ENCODE data around the gene DHRSX. TPM values are rescaled to one million over a fixed set of nuclear protein-coding genes. Genes with fewer than 3 reads are reported as not detected.
"Not testable (repeated sequence)": the region's sequence is repeated elsewhere in the genome, so short reads cannot be mapped to it uniquely, and the experiment has no call there.

DHRSX gene
- total RNA-seq, 2 donors from 2014 or later: 11.6 to 14.2 TPM

DNA sequence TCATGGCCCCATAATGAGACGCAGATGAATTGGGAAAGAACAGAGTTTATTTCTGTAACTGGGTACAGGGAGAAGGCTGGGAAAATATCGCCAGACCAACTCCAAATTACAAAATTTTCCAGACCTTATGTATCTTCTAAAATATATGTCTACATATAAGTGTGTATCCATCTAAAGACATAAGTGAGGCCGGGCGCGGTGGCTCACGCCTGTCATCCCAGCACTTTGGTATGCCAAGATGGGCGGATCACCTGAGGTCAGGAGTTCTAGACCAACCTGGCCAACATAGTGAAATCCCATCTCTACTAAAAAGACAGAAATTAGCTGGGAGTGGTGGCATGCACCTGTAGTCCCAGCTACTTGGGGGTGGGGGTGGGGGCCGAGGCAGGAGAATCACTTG lies 11.7 kb upstream of the DHRSX start:
- no peak for DNase-seq
- Mint-ChIP-seq H3K4me3 (no peak overlapping the region), H3K36me3 (ENCODE audit: low read depth) (no peaks in the 10 kb centered on the region), H3K27me3 (peaks cover 7% of the 10 kb centered on the region), H3K27ac (no peak overlapping the region), H3K4me1 (peaks cover 4% of the 10 kb centered on the region)
- no peak for ATAC-seq
- H3K9me3 ChIP-seq (ENCODE audit: control insufficient read depth, low read length, poor library complexity, severe bottlenecking): no peaks in the 10 kb centered on the region

DNA sequence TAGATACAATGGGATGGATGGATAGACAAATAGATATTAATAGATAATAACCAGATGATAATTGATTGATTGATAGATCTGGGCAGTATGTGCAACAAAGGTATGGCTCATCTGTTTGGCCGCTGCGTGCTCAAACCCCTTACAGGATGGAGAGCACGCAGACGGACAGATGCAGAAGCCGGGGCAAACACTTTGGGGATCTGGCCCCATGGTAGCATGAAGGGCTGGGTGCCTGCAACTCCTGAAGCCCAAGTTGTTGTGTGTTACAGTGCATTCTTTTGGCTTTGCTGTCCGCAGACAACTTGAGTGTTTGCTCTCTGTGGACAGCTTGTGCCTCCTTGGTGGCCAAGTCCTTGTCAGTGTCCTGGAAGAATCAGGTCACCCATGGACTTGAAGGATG lies 10.6 kb upstream of the DHRSX start:
- ATAC-seq (no peak), DNase-seq (no peak)
- H3K4me1 Mint-ChIP-seq: peaks cover 7% of the 10 kb centered on the region
- H3K36me3 Mint-ChIP-seq (ENCODE audit: low read depth): no peaks in the 10 kb centered on the region
- H3K27me3 Mint-ChIP-seq: peaks cover 7% of the 10 kb centered on the region
- H3K4me3 Mint-ChIP-seq: no peak overlapping the region
- no peaks in the 10 kb centered on the region for H3K9me3 ChIP-seq (ENCODE audit: control insufficient read depth, low read length, poor library complexity, severe bottlenecking)
- H3K27ac Mint-ChIP-seq: no peak overlapping the region

DNA sequence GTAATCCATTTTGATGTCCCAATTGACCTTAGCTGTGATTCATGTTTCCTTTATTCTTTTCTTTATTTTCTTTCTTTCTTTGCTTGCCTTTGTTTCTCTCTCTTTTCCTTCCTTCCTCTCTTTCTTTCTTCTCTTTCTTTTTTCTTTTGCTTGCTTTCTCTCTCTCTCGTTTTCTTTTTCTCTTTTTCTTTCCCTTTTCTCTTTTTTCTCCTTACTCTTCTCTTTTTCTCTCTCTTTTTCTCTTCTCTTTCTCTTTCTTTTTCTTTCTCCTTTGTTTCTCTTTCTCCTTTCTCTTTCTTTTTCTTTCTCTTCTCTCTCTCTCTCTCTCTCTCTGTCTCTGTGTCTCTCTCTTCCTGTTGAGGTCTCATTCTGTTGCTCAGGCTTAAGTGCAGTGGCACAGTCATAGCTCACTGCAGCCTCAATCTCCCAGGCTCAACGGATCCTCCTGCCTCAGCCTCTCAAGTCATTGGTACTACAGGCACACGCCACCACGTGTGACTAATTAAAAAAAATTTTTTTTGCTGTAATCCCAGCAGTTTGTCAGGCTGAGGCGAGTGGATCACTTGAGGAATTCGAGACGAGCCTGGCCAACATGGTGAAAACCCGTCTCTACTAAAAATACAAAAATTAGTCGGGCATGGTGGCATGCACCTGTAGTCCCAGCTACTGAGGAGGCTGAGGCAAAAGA lies 8.0 kb upstream of the DHRSX start:
- peaks cover 7% of the 10 kb centered on the region for H3K4me1 Mint-ChIP-seq
- H3K27me3 Mint-ChIP-seq: no peaks in the 10 kb centered on the region
- no peak for ATAC-seq
- H3K27ac Mint-ChIP-seq: no peak overlapping the region
- no peak for DNase-seq
- no peak overlapping the region for H3K4me3 Mint-ChIP-seq
- no peaks in the 10 kb centered on the region for H3K9me3 ChIP-seq (ENCODE audit: control insufficient read depth, low read length, poor library complexity, severe bottlenecking)
- H3K36me3 Mint-ChIP-seq (ENCODE audit: low read depth): no peaks in the 10 kb centered on the region

DNA sequence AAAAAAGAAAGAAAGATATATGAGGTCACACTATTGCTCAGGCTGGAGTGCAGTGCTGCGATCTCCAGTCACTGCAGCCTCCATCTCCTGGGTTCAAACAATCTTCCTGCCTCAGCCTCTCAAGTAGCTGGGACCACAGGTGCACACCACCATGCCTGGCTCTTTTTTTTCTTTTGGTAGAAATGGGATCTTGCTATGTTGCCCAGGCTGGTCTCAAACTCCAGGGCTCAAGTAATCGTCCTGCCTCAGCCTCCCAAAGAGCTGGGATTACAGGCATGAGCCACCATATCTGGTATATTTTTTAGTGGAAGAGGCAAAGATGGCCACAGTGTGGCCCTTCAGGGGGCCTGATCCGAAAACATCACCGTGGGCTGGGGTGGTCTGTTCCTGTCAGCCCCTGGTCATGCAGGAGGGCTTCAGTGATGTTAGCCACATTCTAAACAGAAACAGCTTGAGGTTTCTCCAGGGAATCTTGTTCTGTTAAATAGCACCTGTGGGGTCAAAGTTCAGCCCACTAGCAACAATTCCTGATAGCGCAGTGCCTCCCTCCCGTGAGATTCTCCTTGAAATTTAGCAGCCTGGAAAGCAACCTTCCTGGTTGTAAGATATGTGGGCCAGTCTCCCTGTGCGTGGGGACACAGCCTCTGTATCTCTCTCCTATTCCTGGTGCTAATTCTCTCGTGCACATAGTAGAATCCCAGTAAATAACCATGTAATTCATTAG lies 7.3 kb upstream of the DHRSX start:
- Mint-ChIP-seq H3K27me3 (no peaks in the 10 kb centered on the region), H3K4me3 (no peak overlapping the region)
- no peak for ATAC-seq

DNA sequence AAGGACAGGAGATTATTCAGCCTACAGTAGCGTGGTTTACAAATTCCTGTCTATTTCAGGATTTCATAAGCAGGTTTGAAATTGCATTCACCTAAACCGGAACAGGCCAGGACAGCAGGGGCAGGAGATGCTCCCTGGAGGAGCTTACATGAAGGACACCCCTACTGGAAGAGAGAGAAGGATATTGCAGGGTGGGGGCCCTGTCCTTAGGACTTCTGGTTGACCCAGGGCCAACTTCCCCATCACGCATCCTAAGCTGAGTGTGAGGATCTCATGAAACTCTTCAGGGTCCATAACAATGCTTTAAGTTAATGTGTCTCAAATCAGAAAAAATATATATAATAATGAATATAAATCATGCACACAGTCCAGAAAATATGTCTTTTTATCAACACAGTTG lies 6.4 kb upstream of the DHRSX start:
- no peaks in the 10 kb centered on the region for H3K9me3 ChIP-seq (ENCODE audit: control insufficient read depth, low read length, poor library complexity, severe bottlenecking)
- ATAC-seq (no peak), DNase-seq (no peak)
- Mint-ChIP-seq H3K27me3 (no peaks in the 10 kb centered on the region), H3K4me3 (no peak overlapping the region), H3K36me3 (ENCODE audit: low read depth) (no peaks in the 10 kb centered on the region), H3K4me1 (peaks cover 10% of the 10 kb centered on the region), H3K27ac (no peak overlapping the region)

More for the DNA sequence above, 7.3 kb upstream of the DHRSX start:
- peaks cover 10% of the 10 kb centered on the region for H3K4me1 Mint-ChIP-seq
- no peaks in the 10 kb centered on the region for H3K9me3 ChIP-seq (ENCODE audit: control insufficient read depth, low read length, poor library complexity, severe bottlenecking)
- no peaks in the 10 kb centered on the region for H3K36me3 Mint-ChIP-seq (ENCODE audit: low read depth)
- no peak for DNase-seq
- H3K27ac Mint-ChIP-seq: no peak overlapping the region

DNA sequence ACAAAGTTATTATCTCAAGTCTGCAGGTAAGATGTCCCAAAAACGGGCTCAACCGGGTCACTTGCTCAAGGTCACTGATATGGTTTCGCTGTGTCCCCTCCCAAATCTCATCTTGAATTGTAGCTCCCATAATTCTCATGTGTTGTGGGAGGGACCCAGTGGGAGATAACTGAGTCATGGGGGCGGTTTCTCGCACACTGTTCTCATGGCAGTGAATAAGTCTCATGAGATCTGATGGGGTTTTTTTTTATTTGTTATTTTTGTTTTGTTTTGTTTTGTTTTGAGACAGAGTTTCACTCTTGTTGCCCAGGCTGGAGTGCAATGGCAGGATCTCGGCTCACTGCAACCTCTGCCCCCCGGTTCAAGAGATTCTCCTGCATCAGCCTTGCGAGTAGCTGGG lies 4.6 kb upstream of the DHRSX start:
- not testable (repeated sequence) for ATAC-seq, H3K27ac Mint-ChIP-seq

DNA sequence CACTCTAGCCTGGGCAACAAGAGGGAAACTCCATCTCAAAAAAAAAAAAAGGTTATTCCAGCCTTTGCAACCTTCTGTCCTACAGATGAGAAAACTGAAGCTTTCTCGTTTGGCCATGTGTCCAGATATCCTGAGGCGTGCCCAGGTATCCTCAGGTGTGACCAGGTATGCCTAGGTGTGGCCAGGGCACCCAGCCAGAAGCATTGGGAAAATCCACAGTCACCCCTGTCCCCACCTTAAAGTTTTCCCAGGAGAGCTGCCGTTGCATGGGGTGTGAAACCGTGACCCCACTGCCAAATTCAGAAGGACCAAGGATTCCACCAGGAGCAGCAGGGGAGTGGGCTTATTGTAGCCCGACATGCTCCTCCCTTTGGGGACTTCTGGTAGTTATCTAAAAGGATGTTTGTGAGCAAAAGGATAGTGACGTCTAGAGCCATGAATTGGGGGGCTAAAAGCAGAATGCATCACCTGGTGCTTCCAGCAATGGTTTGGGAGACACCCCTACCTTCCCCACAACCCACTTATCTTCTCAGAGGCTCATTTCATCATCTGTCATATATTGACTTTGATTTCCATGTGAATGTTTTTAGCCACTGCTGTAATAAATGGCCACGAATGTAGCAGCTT lies 4.0 kb upstream of the DHRSX start:
- Mint-ChIP-seq H3K4me1 (peaks cover 13% of the 10 kb centered on the region), H3K27ac (no peak overlapping the region), H3K4me3 (no peak overlapping the region), H3K27me3 (no peaks in the 10 kb centered on the region), H3K36me3 (ENCODE audit: low read depth) (no peaks in the 10 kb centered on the region)
- ATAC-seq: no peak
- DNase-seq: no peak
- no peaks in the 10 kb centered on the region for H3K9me3 ChIP-seq (ENCODE audit: control insufficient read depth, low read length, poor library complexity, severe bottlenecking)

More for the DNA sequence above, 4.6 kb upstream of the DHRSX start:
- H3K36me3 Mint-ChIP-seq (ENCODE audit: low read depth); H3K27me3 Mint-ChIP-seq; H3K4me3 Mint-ChIP-seq; H3K9me3 ChIP-seq (ENCODE audit: control insufficient read depth, low read length, poor library complexity, severe bottlenecking); DNase-seq: not testable (repeated sequence)
- peaks cover 13% of the 10 kb centered on the region for H3K4me1 Mint-ChIP-seq

DNA sequence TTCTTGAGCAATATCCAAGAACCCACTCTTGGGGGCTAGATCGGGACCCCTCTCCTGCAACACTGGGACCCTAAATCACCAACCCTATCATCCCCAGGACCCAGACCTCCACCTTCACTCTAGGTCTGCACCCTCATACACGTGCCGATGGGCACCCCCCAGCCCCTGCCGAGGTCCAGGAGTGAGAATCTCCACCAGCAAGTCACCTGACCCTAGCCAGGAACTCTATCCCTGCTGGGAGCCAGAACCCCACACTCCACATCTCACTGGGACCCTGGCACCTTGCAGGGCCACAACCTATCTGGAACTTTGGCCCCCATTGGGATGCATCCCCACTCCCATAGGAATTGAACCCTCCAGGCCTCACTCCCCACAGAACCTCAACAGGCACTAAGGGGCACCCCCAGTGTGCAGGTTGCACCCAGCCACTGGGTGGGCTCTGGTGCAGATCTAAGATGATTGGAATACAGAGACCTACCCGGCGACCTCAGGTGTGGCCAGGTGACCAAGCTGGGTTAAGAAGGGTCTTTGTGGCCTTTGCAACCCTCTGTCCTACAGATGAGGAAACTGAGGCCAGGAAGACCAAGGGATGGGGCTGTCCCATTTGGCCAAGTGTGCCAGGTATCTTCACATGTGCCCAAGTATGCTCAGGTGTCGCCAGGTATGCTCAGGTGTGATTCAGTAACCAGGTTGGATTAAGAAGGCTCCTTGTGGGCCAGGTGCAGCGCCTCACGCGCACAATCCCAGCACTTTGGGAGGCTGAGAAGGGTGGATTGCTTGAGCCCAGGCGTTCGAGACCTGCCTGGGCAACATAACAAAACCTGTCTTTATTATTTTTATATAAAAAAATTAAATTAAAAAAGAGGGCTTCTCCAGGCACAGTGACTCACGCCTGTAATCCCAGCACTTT lies 3.1 kb upstream of the DHRSX start:
- no peak for ATAC-seq
- peaks cover 19% of the 10 kb centered on the region for H3K4me1 Mint-ChIP-seq
- H3K27ac Mint-ChIP-seq: no peak overlapping the region
- no peaks in the 10 kb centered on the region for H3K36me3 Mint-ChIP-seq (ENCODE audit: low read depth)
- no peaks in the 10 kb centered on the region for H3K9me3 ChIP-seq (ENCODE audit: control insufficient read depth, low read length, poor library complexity, severe bottlenecking)
- no peaks in the 10 kb centered on the region for H3K27me3 Mint-ChIP-seq
- H3K4me3 Mint-ChIP-seq: peak overlapping the region; percentile 10
- DNase-seq: no peak

DNA sequence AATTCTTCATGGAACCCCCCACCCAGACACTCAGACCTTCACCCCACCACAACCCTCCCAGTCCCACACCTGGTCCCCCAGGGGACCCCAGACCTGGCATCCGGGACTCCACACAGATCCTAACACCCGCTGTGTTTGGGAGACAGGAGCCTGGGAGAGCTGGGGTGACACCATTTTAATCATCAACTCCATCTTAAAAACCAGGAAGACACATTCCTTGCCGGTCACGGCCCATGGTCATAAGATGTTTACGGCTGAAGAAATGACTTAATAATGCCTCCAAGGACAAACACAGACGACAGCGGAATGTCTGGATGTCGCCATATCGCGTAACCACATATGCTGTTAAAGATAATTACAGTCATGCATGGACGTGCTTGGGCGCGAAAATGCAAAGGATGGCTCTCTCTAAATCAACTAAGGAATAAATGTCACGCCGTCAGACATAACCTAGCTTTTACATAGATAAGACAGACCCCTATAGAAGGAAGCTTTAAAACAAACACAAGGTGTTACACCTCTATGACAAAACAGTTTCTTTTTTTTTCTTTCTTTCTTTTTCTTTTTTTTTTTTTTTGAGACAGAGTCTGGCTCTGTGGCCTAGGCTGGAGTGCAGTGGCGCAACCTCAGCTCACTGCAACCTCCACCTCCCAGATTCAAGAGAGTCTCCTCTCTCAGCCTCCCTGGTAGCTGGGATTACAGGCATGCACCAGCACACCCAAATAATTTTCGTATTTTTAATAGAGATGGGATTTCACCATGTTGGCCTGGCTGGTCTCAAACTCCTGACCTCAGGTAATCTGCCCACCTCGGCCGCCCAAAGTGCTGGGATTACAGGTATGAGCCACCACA lies 2.1 kb upstream of the DHRSX start:
- Mint-ChIP-seq H3K27ac (no peak overlapping the region), H3K4me1 (peaks cover 22% of the 10 kb centered on the region), H3K4me3 (no peak overlapping the region), H3K27me3 (no peaks in the 10 kb centered on the region), H3K36me3 (ENCODE audit: low read depth) (no peaks in the 10 kb centered on the region)
- ATAC-seq (no peak), DNase-seq (no peak)
- no peaks in the 10 kb centered on the region for H3K9me3 ChIP-seq (ENCODE audit: control insufficient read depth, low read length, poor library complexity, severe bottlenecking)

DNA sequence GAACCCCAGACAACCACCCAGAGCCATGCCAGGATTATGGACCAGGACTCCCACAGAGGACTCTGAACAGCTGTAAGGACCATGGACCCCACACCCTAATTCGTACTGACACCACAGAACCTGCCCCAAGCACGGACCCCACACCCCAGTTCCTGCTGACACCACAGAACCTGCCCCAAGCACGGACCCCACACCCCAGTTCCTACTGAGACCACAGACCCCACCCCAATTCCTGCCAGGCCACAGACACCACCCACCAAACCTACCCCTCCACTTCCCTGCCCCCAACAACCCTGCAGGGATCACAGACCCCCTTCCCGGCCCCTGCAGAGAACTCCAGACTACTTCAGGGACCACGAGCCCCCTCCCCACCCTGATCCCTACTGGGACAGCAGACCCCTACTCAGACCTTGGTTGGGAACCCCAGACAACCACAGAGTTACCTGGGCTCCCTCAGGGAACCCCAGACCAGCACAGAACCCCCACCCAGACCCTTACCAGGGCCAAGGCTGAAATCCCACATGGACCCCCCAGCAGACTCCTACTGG lies 1.4 kb upstream of the DHRSX start:
- Mint-ChIP-seq H3K27ac (peak overlapping the region; percentile 78), H3K4me3 (peak overlapping the region; percentile 82), H3K4me1 (peaks cover 22% of the 10 kb centered on the region), H3K36me3 (ENCODE audit: low read depth) (no peaks in the 10 kb centered on the region), H3K27me3 (no peaks in the 10 kb centered on the region)
- DNase-seq (no peak), ATAC-seq (no peak)
- no peaks in the 10 kb centered on the region for H3K9me3 ChIP-seq (ENCODE audit: control insufficient read depth, low read length, poor library complexity, severe bottlenecking)

DNA sequence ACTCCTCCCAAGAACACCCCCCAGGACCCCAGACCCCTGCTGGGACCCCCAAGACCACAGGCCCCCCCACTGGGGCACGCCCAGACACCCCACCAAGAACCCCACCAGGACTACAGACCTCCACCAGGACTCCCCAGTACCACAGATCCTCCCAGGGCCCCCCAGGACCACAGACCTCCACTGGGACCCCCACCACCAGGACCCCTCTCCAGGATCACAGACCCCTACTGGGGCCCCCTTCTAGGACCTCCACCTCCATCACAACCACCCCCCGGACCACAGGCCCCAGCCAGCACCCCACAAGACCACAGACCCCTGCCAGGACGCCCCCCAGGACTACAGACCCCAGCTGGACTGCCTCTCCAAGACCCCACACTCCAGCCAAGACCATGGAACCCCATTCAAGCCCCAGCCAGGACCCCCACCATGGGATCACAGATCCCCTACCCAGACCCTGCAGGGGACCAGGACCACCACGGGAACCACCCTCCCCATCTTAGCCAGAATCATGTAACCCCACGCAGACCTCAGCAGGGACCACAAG lies 855 bp upstream of the DHRSX start:
- H3K27me3 Mint-ChIP-seq: no peaks in the 10 kb centered on the region
- ATAC-seq: no peak

More for the DNA sequence above, 855 bp upstream of the DHRSX start:
- no peaks in the 10 kb centered on the region for H3K9me3 ChIP-seq (ENCODE audit: control insufficient read depth, low read length, poor library complexity, severe bottlenecking)
- no peak for DNase-seq
- Mint-ChIP-seq H3K4me1 (peaks cover 22% of the 10 kb centered on the region), H3K4me3 (peak overlapping the region; percentile 82), H3K36me3 (ENCODE audit: low read depth) (no peaks in the 10 kb centered on the region), H3K27ac (peak overlapping the region; percentile 78)
